HG03432 (cell line): Measurements from ENCODE around the gene HSF2BP.
"Not testable (repeated sequence)": the region's sequence is repeated elsewhere in the genome, so short reads cannot be mapped to it uniquely, and the experiment has no call there.

Source experiments
- ATAC-seq: cut with Tn5 transposase; IDR thresholded peaks from one replicate; pipeline ENCODE4 v1.9.1; 2021; ENCODE audit warnings: mild to moderate bottlenecking, moderate library complexity; ENCODE audit not compliant: unreplicated experiment

The HSF2BP gene

GRCh38 chr21:43522495-43523131, 136.7 kb downstream of the HSF2BP start:
- not testable (repeated sequence) for ATAC-seq

- ATAC-seq, result not testable (repeated sequence)
Observed at GRCh38 chr21:43517701-43518100, 141.6 kb downstream of the HSF2BP start.

- not testable (repeated sequence) for ATAC-seq
Observed at GRCh38 chr21:43516860-43517627, 142.2 kb downstream of the HSF2BP start.

GRCh38 chr21:43516295-43516847, 142.9 kb downstream of the HSF2BP start:
- ATAC-seq, result not testable (repeated sequence)

DNA sequence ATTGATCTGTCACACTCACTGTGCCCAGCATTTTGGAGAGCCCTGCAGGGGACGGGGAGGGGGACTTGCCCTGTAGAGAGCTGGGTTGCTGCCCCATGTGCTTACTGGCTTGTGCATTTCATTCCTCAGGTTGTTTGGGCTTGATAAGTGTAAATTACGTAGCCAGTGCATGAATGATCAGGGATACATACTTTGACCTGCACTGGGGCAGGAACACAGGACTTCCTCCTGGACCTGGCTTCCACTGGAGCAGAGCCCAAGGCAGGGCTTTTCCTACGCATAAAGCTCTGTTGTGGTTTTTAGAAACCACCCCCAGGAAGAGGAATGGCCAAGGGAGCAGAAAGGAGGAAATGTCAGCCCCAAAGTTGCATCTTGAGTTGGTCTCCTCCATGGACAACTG, 144.5 kb downstream of the HSF2BP start:
- ATAC-seq, result not testable (repeated sequence)

DNA sequence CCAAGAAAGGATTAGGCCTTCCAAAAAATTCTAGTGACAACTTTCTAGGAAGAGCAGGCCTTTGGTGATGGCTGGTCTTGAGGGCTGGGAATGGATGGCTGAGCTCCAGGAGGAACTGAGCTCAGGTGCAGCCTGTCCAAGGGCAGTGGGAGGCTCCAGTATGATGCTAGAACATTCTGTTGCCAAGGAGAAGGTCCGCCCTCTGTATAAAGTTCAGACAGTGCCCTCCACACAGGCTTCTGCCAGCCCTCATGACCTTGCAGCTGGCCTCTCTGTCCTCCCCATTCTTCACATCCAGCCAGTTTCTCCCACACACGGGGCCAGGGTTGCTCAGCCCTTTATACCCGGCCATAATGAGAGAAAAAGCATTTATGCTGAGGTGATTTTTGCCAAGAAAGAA, 146.3 kb downstream of the HSF2BP start:
- not testable (repeated sequence) for ATAC-seq

- not testable (repeated sequence) for ATAC-seq
Observed at GRCh38 chr21:43511209-43511608, 148.1 kb downstream of the HSF2BP start.

DNA sequence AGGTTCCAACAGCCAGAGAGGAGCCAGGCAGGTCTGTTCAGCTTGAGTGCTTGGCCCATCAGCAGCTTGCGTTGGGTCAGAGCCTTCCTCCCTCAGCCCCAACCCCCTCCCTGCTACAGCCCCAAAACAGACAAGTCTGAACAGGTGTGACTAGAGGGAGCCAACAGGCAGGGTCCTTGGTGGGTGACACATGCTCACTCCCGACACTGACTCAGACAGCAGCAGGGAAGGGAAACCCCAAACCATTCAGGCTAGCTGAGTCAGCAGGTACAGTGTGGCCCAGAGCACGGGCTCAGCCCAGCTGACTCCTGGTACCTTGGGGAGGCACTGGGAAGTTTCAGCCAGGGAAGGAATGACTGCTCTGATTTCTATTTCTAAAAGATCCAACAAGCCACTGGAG, 148.6 kb downstream of the HSF2BP start:
- ATAC-seq, result peak; percentile 58

GRCh38 chr21:43503892-43504291, 155.4 kb downstream of the HSF2BP start:
- not testable (repeated sequence) for ATAC-seq

DNA sequence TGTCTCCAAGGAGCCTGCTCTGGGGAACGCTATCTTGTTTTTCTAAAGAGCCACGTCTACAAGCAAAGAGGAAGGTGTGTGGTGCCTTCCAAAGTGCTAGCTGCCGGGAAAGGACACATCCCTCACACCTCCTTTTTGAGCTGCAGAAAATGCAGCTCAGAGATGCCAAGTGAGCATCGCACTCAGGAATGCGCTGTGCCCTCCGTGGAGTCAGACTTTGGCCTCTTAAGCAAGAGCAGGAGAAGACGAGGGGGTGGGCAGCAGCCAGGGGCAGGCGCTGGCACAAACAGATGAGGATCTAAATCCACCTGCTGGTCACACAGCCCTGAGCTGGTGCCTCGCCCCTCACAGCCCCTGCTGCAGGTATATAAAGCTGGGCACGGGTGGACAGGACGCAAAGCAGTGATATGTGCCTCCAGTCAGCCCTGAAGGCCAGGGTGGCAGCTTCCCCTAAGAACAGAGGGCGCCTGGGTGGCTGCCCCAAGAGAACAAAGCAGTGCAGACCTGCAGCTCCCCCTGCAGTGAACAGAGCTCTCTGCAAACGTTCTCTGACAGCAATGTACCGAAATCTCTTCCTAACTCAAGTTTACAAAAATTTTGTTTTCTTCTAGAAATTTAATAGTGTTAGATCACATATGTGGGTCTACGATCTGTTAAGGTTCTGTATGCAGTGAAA, 156.1 kb downstream of the HSF2BP start:
- not testable (repeated sequence) for ATAC-seq

GRCh38 chr21:43502407-43503071, 156.7 kb downstream of the HSF2BP start:
- ATAC-seq, result not testable (repeated sequence)

DNA sequence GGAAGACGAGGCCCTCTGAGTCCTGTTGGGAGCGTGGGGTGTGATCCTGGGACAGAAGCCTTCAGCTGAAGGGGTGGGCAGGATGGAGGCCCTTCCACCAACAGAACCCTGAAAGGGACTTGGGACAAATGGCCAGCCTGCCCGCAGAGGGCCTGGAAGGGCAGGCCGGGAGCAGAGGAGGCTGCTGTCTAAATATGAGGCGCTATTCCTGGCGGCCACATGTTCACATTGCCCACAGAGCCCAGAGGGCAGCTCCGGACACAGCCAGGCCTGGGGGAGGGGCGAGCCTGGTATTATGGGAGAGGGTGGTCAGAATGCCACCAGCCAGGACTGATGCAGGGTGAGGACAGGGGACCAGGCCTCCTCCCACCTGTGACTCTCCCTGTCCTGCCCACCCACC, 160.4 kb downstream of the HSF2BP start:
- ATAC-seq, result not testable (repeated sequence)

- ATAC-seq, result not testable (repeated sequence)
Observed at GRCh38 chr21:43498065-43498464, 161.2 kb downstream of the HSF2BP start.

DNA sequence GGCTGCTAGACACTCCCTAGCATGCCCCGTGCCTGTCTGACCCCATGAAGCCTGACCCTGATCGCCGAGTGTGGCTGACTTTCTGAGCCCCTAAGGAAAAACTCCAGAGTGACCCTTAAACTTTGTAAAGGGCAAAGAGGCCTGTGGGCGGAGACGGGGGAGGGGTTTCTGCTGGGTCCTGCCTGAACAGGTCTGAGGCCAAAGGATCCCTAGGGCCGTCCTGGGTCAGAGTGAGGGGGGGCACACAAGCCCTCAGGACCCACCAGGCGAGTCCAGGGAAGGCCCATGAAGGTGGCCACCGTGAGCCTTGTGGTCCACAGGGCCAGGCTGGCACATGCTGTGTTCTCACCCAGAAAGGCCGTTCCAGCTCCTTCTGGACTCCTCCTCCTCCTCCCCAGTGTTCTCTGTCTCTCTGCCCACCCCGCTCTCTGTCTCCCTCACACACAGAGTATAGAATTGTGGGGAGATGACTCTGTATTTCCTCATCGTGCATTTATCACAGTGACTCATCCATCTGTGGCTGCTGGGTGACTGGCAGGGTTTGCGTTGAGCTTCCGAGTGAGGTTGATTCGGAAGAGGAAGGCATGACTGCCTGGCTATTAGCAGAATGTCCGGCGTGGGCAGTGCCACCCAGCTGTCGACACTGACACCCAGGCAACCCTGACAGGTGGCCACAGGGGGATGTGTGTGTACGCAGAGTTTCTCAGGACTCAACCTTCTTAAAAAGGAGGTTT, 164.8 kb downstream of the HSF2BP start:
- not testable (repeated sequence) for ATAC-seq

DNA sequence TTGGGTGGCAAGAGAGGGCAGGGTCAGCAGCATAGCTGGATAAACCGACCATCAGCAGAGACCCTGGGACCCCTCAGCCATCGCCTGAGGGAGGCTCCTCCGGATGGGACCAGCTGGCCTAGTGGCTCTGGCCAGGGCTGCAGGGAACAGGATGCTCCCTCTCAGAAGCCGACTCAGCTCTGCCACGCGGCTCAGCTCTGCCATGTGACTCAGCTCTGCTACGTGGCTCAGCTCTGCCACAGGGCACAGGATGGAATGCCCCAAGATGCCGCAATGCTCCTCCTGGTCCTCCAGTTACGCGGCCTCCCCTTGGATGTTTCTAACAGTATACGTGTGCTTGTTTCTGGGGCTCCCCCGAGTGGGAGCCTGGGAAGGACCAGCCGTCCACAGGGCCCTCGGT, 165.8 kb downstream of the HSF2BP start:
- ATAC-seq, result not testable (repeated sequence)

- ATAC-seq, result not testable (repeated sequence)
Observed at GRCh38 chr21:43488235-43488634, 171.1 kb downstream of the HSF2BP start.

DNA sequence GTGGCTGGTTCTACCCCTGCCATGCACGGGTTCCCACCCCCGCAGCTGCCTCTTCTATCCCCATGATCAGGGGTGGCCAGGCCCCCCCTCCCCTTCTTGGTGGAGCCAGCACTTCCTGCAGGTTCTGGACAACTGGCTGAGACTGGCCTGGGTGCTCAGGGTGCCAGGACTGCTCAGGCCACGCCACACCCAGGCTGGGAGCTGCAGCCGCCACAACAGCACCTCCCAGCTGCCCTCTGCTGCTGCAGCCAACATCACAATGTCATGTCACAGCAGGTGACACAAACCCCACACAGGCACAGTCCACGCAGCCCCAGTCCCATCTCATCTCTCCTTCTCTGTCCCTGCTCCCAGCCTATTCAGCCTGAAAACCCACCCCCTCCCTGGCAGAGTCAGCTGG, 173.2 kb downstream of the HSF2BP start:
- ATAC-seq, result not testable (repeated sequence)

- not testable (repeated sequence) for ATAC-seq
Observed at GRCh38 chr21:43485016-43485415, 174.3 kb downstream of the HSF2BP start.

DNA sequence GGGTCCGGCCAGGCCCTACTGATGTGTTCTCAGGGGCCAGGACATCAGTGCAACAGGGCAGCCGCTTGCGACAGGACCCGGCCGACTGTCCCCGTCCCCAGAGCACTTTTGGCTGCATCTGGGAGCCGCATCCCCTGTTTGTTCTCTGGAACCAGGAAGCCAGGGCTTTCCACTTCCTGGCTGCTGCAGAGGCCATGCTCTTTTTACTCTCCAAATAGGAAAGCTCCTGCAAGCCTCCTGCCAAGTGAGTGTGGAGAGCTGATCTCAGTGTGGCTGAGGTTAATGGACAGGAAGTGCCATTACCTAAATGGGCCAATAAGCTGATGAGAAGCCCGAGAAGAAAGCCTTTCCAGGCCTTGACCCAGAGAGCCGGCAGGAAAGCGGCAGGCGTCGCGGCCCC, 180.1 kb downstream of the HSF2BP start:
- not testable (repeated sequence) for ATAC-seq
